Measurements from ENCODE around the gene CELF4. TPM values are rescaled to one million over a fixed set of nuclear protein-coding genes. Genes with fewer than 3 reads are reported as not detected.

The CELF4 gene
- total RNA-seq, 4 donors from 2014 or later = 0.16 to 0.59 TPM; not detected in 2

DNA sequence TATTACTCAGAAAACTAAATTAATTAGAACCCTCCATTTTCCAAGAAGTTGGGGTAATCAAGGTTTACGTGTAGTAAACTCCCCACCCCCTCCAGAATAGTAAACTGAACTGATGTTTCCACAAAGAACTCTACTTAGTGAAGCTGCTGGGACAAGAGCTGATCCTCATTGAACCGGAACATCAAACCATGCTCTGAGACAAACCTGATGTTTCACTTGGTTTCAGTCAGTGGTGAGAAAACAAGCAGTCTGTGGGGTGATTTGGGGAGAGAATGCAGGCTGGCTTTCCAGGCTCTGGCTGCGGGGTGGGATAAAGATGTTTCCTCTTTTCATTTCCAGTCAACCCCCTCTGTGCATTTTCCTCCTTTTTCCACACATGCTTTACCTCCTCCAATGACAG lies 38.2 kb downstream of the CELF4 start:
- H3K4me3 ChIP-seq (ENCODE audit: low read depth, poor library complexity, severe bottlenecking) = no peak overlapping the region
- intact Hi-C loops (cut with DNase I; ENCODE audit: low total_unique reads) = no loop called here
- WGBS, 2 donors = 86 to 89% methylated on average over 3 of the region's 3 CpGs
- TF ChIP-seq POLR2A (IDR thresholded peaks at IDR 0.05) (no peak), CTCF (IDR thresholded peaks at IDR 0.05) (no peak)
- no peak for DNase-seq (ENCODE audit: low spot score in 2 of 2)

DNA sequence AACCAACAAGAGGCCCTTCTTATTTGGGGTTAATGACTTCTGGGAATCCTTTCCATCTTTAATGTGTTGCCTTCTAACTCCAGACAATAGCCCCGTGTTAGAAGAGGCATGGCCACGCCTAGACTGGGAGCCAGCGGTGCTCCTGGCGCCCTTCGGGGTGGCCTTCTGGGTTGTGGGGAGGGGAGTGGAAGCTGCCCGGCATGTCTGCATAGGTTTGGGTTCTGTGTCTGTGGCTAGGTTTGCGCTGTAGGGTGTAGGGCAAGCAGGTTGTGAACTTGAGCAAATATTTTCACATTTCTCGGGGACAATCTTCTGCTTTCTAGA lies 40.4 kb downstream of the CELF4 start:
- TF ChIP-seq CTCF (IDR thresholded peaks at IDR 0.05) = no peak
- no peak for TF ChIP-seq POLR2A (IDR thresholded peaks at IDR 0.05)
- H3K4me3 ChIP-seq (ENCODE audit: low read depth, poor library complexity, severe bottlenecking) = no peak overlapping the region
- no peak for DNase-seq (ENCODE audit: low spot score in 2 of 2)
- intact Hi-C loops (cut with DNase I; ENCODE audit: low total_unique reads) = no loop called here
- 55 to 62% methylated on average over 7 to 8 of the region's 8 CpGs for WGBS, 2 donors

DNA sequence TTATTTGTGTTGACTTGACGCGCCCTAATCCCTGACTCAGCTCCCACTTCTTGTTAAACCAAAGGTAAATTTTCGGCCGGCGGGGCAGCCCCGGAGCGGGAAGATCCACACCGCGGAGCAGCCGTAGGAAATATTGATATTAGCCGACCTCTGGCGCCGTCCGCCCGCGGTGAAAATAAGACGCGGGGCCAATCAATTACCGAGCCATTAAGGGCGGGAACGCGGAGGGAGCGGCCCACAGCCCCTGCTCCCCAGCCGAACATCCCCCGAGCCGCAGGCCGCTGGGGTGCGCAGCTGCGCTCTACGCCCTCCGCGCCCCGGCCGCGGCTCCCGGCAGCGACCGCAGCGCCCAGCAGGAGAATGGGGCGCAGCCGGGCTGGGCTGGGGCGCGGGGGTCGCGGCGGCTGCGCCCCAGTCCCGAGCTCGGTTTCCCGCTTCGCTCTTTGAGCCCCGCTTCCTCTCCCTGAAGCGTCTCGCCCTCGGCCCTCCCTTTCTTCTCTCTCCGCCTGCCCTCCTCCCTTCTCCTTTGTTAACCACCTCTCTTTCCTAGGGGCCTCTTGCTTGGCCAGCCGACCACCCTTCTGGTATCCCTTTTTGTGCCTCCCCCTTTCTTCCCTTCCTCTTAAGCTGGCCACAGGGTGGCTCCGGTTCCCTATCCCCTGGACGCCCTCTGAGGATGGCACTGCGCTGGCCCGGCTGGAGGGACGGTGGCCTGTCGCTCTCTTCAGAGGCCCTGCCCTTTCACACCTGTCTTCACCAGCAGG lies 40.9 kb downstream of the CELF4 start:
- H3K4me3 ChIP-seq (ENCODE audit: low read depth, poor library complexity, severe bottlenecking) = no peak overlapping the region
- DNase-seq (ENCODE audit: low spot score in 2 of 2) = no peak
- WGBS, 2 donors = 7 to 10% methylated on average over 62 to 63 of the region's 63 CpGs
- TF ChIP-seq CTCF (IDR thresholded peaks at IDR 0.05) = no peak
- no peak for TF ChIP-seq POLR2A (IDR thresholded peaks at IDR 0.05)
- intact Hi-C loops (cut with DNase I; ENCODE audit: low total_unique reads) = no loop called here

DNA sequence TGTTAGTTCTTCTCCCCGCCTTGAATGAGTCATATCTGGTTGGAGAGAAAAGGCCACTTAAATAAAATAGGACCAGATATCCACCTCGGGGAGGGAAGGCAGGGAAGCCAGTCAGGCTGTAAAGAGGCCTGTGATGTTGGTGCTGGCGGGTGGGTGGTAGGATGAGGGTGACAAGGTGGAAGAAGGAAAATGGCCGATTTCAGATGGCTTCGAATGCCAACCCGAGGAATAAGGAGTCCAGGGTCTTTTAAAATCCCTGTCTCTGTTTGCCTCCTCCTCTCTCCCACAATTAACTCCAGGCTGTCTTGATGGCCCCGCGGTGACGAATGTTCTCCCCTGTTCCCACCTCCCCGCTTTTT lies 41.5 kb downstream of the CELF4 start:
- 47 to 49% methylated on average over 10 of the region's 10 CpGs for WGBS, 2 donors
- H3K4me3 ChIP-seq (ENCODE audit: low read depth, poor library complexity, severe bottlenecking) = no peak overlapping the region
- no peak for TF ChIP-seq POLR2A (IDR thresholded peaks at IDR 0.05)
- no peak for TF ChIP-seq CTCF (IDR thresholded peaks at IDR 0.05)
- intact Hi-C loops (cut with DNase I; ENCODE audit: low total_unique reads) = no loop called here
- no peak for DNase-seq (ENCODE audit: low spot score in 2 of 2)

DNA sequence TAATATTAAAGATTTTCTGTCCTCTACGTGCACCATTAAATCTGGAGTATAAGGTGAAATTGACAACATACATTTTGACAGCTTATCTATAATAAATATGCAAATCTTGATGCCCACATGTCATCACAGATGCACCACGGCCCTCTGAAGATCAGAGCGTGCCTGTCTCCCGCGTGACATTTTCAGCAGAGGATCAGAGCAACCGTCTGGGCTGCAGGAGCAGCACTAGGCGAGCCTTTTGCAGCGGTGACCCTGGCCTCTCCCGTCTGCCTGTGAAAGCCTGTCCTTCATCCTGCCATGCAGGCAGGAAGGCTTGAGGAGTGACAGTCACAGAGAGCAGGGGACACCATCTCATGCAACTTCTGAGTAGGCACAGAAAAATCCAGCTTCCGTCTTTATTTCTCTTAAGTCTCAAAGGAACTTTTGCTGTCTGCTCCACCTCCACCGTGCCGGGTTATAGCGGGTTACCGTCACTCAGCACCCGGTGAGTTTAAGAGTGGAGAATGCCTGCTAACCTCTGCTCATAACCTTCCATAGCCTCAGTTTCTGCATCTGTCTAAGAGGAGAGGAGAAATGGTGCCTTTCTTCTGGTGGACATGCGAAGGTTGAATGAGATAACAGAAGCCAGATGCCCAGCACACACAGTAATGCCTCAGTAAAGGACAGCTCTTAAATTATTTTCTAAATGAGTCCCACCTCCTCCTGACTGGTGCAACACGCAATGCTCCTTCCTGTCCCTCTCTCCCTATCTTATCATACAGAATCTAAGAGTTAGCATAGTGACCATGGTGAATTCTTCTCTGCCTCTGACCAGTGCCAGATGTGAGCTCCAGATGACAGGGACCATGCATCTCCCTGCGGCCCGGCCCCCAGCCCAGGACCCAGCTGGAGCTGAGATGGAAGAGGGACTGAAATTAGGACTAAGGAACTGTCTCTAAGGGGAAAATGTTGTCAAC lies 43.8 kb downstream of the CELF4 start:
- DNase-seq (ENCODE audit: low spot score in 2 of 2) = no peak
- WGBS, 2 donors = 58 to 65% methylated on average over 19 of the region's 19 CpGs

More for the DNA sequence above, 43.8 kb downstream of the CELF4 start:
- TF ChIP-seq POLR2A (IDR thresholded peaks at IDR 0.05) (no peak), CTCF (IDR thresholded peaks at IDR 0.05) (no peak)
- intact Hi-C loops (cut with DNase I; ENCODE audit: low total_unique reads) = no loop called here
- H3K4me3 ChIP-seq (ENCODE audit: low read depth, poor library complexity, severe bottlenecking) = no peak overlapping the region

All from lower leg skin (tissue), 4 donors.